ENCODE measurements around the gene KLHL35.

The KLHL35 gene

GRCh38 chr11:75465701-75466531 lies 32.9 kb upstream of the KLHL35 start:
- H3K27ac ChIP-seq (replicated peaks) = no peak overlapping the region
- no peak overlapping the region for H3K4me3 ChIP-seq (replicated peaks; ENCODE audit: insufficient read depth, low read length)
- no peak for DNase-seq (ENCODE audit: low read depth in 1 of 2, low spot score in 1 of 2)
- TF ChIP-seq GABPA (IDR thresholded peaks at IDR 0.05; ENCODE audit: low read depth) (no peak), POLR2AphosphoS5 (IDR thresholded peaks at IDR 0.05; ENCODE audit: low read depth) (no peak), SPI1 (IDR thresholded peaks at IDR 0.05; ENCODE audit: borderline replicate concordance, low read depth) (no peak), CTCF (IDR thresholded peaks at IDR 0.05; ENCODE audit: insufficient read depth, low read length) (no peak)
- TF ChIP-seq, protein P1, sequence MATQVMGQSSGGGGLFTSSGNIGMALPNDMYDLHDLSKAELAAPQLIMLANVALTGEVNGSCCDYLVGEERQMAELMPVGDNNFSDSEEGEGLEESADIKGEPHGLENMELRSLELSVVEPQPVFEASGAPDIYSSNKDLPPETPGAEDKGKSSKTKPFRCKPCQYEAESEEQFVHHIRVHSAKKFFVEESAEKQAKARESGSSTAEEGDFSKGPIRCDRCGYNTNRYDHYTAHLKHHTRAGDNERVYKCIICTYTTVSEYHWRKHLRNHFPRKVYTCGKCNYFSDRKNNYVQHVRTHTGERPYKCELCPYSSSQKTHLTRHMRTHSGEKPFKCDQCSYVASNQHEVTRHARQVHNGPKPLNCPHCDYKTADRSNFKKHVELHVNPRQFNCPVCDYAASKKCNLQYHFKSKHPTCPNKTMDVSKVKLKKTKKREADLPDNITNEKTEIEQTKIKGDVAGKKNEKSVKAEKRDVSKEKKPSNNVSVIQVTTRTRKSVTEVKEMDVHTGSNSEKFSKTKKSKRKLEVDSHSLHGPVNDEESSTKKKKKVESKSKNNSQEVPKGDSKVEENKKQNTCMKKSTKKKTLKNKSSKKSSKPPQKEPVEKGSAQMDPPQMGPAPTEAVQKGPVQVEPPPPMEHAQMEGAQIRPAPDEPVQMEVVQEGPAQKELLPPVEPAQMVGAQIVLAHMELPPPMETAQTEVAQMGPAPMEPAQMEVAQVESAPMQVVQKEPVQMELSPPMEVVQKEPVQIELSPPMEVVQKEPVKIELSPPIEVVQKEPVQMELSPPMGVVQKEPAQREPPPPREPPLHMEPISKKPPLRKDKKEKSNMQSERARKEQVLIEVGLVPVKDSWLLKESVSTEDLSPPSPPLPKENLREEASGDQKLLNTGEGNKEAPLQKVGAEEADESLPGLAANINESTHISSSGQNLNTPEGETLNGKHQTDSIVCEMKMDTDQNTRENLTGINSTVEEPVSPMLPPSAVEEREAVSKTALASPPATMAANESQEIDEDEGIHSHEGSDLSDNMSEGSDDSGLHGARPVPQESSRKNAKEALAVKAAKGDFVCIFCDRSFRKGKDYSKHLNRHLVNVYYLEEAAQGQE (IDR thresholded peaks at IDR 0.05; ENCODE audit: insufficient replicate concordance, low read depth) = no peak
- H3K27me3 ChIP-seq (ENCODE audit: insufficient read depth, poor library complexity, severe bottlenecking) = no peaks in the 10 kb centered on the region

DNA sequence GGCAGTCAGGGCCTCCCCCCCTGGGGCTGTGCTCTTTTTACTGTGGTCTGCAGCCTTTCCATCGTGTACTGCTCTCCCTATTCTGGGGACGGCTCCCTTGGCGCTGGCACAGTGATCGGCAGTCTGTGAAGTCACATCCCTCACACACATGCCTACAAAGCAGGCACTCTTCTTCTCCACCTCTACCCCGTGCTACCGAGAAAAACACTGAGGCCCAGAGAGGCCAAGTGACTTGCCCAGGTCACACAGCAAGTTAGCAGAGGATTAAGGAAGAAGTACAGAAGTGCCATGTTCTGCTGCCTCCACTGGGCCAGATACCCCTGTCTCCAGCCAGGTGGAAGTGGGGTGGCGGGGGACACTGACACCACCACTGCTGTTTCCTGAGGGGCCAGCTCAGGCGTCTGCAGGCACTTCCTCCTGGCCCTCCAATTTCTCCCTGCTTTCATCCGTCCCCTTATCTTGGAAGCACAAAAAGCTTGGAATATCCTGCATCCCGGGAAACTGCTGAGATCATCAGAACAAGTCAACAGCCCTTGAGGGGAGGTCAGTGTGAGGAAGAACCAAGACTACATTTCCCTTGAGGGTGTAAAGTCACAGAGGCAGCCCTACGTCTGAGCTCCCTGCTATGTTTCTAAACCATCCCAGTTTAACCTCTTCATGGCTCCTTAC lies 30.2 kb upstream of the KLHL35 start:
- H3K4me3 ChIP-seq (replicated peaks; ENCODE audit: insufficient read depth, low read length) = no peak overlapping the region
- no peaks in the 10 kb centered on the region for H3K27me3 ChIP-seq (ENCODE audit: insufficient read depth, poor library complexity, severe bottlenecking)
- no peak for DNase-seq (ENCODE audit: low read depth in 1 of 2, low spot score in 1 of 2)
- TF ChIP-seq SPI1 (IDR thresholded peaks at IDR 0.05; ENCODE audit: borderline replicate concordance, low read depth) = no peak
- TF ChIP-seq GABPA (IDR thresholded peaks at IDR 0.05; ENCODE audit: low read depth) = no peak
- no peak for TF ChIP-seq POLR2AphosphoS5 (IDR thresholded peaks at IDR 0.05; ENCODE audit: low read depth)
- no peak for TF ChIP-seq CTCF (IDR thresholded peaks at IDR 0.05; ENCODE audit: insufficient read depth, low read length)
- TF ChIP-seq, protein P1 (IDR thresholded peaks at IDR 0.05; ENCODE audit: insufficient replicate concordance, low read depth) = no peak
- H3K27ac ChIP-seq (replicated peaks) = no peak overlapping the region

- Histone ChIP-seq H3K27ac (replicated peaks) (no peak overlapping the region), H3K4me3 (replicated peaks; ENCODE audit: insufficient read depth, low read length) (no peak overlapping the region), H3K27me3 (ENCODE audit: insufficient read depth, poor library complexity, severe bottlenecking) (no peaks in the 10 kb centered on the region)
- DNase-seq (ENCODE audit: low read depth in 1 of 2, low spot score in 1 of 2) = no peak
- TF ChIP-seq POLR2AphosphoS5 (IDR thresholded peaks at IDR 0.05; ENCODE audit: low read depth) (no peak), GABPA (IDR thresholded peaks at IDR 0.05; ENCODE audit: low read depth) (no peak), CTCF (IDR thresholded peaks at IDR 0.05; ENCODE audit: insufficient read depth, low read length) (no peak), SPI1 (IDR thresholded peaks at IDR 0.05; ENCODE audit: borderline replicate concordance, low read depth) (no peak)
- TF ChIP-seq, protein P1 (IDR thresholded peaks at IDR 0.05; ENCODE audit: insufficient replicate concordance, low read depth) = no peak
Measured at GRCh38 chr11:75462117-75462653, 29.2 kb upstream of the KLHL35 start.
